ENCODE data around the gene ARFGAP3. TPM values are rescaled to one million over a fixed set of nuclear protein-coding genes. Genes with fewer than 3 reads are reported as not detected.

Gene ARFGAP3
- total RNA-seq, 1 experiment from 2014 or later, result 30.0 TPM

GRCh38 chr22:42814616-42815015, 42.5 kb downstream of the ARFGAP3 start:
- intact Hi-C loops (cut with micrococcal nuclease; ENCODE audit: unreplicated experiment), result no loop called here
- no peak overlapping the region for H3K4me3 ChIP-seq (ENCODE audit: low read depth, low read length, poor library complexity, severe bottlenecking)
- DNase-seq (ENCODE audit: low spot score), result no peak
- peaks cover 9% of the 10 kb centered on the region for H3K36me3 ChIP-seq (ENCODE audit: insufficient read depth, low read length, poor library complexity, severe bottlenecking)
- no peaks in the 10 kb centered on the region for H3K9me3 ChIP-seq (ENCODE audit: low read depth, low read length, poor library complexity, severe bottlenecking)
- no peak for TF ChIP-seq EZH2 (IDR thresholded peaks at IDR 0.05; ENCODE audit: borderline replicate concordance, low read depth, low read length, poor library complexity, severe bottlenecking)
- TF ChIP-seq, protein P1, sequence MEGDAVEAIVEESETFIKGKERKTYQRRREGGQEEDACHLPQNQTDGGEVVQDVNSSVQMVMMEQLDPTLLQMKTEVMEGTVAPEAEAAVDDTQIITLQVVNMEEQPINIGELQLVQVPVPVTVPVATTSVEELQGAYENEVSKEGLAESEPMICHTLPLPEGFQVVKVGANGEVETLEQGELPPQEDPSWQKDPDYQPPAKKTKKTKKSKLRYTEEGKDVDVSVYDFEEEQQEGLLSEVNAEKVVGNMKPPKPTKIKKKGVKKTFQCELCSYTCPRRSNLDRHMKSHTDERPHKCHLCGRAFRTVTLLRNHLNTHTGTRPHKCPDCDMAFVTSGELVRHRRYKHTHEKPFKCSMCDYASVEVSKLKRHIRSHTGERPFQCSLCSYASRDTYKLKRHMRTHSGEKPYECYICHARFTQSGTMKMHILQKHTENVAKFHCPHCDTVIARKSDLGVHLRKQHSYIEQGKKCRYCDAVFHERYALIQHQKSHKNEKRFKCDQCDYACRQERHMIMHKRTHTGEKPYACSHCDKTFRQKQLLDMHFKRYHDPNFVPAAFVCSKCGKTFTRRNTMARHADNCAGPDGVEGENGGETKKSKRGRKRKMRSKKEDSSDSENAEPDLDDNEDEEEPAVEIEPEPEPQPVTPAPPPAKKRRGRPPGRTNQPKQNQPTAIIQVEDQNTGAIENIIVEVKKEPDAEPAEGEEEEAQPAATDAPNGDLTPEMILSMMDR (conservative IDR thresholded peaks at IDR 0.05; ENCODE audit: low read depth, low read length), result no peak
- no peak overlapping the region for H3K27ac ChIP-seq (ENCODE audit: low read depth, low read length, poor library complexity, severe bottlenecking)
- ChIA-PET POLR2A (ENCODE audit: low non-redundant PET) (no interaction called here), CTCF (no interaction called here)
- H3K27me3 ChIP-seq (replicated peaks; ENCODE audit: insufficient read depth, low read depth, low read length, poor library complexity), result no peaks in the 10 kb centered on the region
- no TSS peak for BruUV-seq (replicated peaks)
- no peaks in the 10 kb centered on the region for H3K4me1 ChIP-seq (ENCODE audit: insufficient read depth, low read length, poor library complexity, severe bottlenecking)

DNA sequence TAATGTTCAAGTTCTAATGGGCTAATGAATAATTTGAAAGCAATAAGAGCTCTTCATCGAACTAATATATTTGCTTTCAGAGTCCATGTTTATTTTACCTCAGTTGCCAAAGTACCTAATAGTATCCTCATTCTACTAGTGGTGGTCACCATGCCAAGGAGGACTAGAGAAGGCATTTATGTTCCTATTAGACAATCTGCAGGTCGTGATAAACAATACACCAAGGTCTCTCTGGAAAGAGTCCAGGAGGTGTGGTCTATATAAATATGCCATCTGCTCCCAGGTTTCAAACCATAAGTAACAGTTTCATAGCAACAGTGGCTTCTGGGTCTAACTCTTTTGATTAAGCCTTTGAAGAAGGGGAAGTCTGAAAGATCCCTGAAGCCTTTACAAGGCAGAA, 42.9 kb downstream of the ARFGAP3 start:
- TF ChIP-seq EZH2 (IDR thresholded peaks at IDR 0.05; ENCODE audit: borderline replicate concordance, low read depth, low read length, poor library complexity, severe bottlenecking), result no peak
- TF ChIP-seq, protein P1 (conservative IDR thresholded peaks at IDR 0.05; ENCODE audit: low read depth, low read length), result no peak
- Histone ChIP-seq H3K4me3 (ENCODE audit: low read depth, low read length, poor library complexity, severe bottlenecking) (no peak overlapping the region), H3K27me3 (replicated peaks; ENCODE audit: insufficient read depth, low read depth, low read length, poor library complexity) (no peaks in the 10 kb centered on the region), H3K27ac (ENCODE audit: low read depth, low read length, poor library complexity, severe bottlenecking) (no peak overlapping the region), H3K4me1 (ENCODE audit: insufficient read depth, low read length, poor library complexity, severe bottlenecking) (no peaks in the 10 kb centered on the region), H3K36me3 (ENCODE audit: insufficient read depth, low read length, poor library complexity, severe bottlenecking) (peaks cover 12% of the 10 kb centered on the region), H3K9me3 (ENCODE audit: low read depth, low read length, poor library complexity, severe bottlenecking) (no peaks in the 10 kb centered on the region)
- no peak for DNase-seq (ENCODE audit: low spot score)
- ChIA-PET POLR2A (ENCODE audit: low non-redundant PET) (no interaction called here), CTCF (no interaction called here)
- BruUV-seq (replicated peaks), result no TSS peak
- intact Hi-C loops (cut with micrococcal nuclease; ENCODE audit: unreplicated experiment), result no loop called here

- CTCF ChIA-PET, result interaction anchor here (0.7 kb wide), 1 partner anchor 25 kb away, joined by 3 read pairs; no protein-coding TSS in a partner anchor
- BruUV-seq (replicated peaks), result no TSS peak
Observed at GRCh38 chr22:42813501-42813900, 43.6 kb downstream of the ARFGAP3 start.

DNA sequence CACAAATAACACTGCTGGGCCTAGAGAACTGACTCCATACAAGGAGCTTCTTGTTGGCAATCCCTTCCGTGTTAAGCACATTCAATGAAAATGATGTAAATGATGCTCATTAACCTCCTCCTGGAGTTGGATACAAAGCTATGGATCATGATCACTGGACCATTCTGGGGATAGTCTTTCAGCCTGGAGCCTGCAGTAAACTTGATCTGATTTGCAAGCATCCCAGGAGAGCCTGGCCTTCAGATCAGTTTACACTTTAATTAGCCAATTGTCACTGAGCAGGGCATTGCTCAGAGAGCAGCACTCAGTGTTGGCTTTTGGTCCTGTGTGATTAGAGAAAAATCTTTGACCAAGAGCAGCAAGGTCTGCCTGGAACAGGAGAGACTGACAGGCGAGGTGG, 45.6 kb downstream of the ARFGAP3 start:
- DNase-seq (ENCODE audit: low spot score), result no peak
- Histone ChIP-seq H3K27me3 (replicated peaks; ENCODE audit: insufficient read depth, low read depth, low read length, poor library complexity) (no peaks in the 10 kb centered on the region), H3K9me3 (ENCODE audit: low read depth, low read length, poor library complexity, severe bottlenecking) (no peaks in the 10 kb centered on the region), H3K4me3 (ENCODE audit: low read depth, low read length, poor library complexity, severe bottlenecking) (no peak overlapping the region), H3K27ac (ENCODE audit: low read depth, low read length, poor library complexity, severe bottlenecking) (no peak overlapping the region), H3K4me1 (ENCODE audit: insufficient read depth, low read length, poor library complexity, severe bottlenecking) (no peaks in the 10 kb centered on the region), H3K36me3 (ENCODE audit: insufficient read depth, low read length, poor library complexity, severe bottlenecking) (peaks cover 29% of the 10 kb centered on the region)
- intact Hi-C loops (cut with micrococcal nuclease; ENCODE audit: unreplicated experiment), result no loop called here
- TF ChIP-seq, protein P1 (conservative IDR thresholded peaks at IDR 0.05; ENCODE audit: low read depth, low read length), result no peak
- TF ChIP-seq EZH2 (IDR thresholded peaks at IDR 0.05; ENCODE audit: borderline replicate concordance, low read depth, low read length, poor library complexity, severe bottlenecking), result no peak
- no TSS peak for BruUV-seq (replicated peaks)
- CTCF ChIA-PET, result no interaction called here
- POLR2A ChIA-PET (ENCODE audit: low non-redundant PET), result no interaction called here

More at GRCh38 chr22:42813501-42813900, 43.6 kb downstream of the ARFGAP3 start:
- no peak for TF ChIP-seq EZH2 (IDR thresholded peaks at IDR 0.05; ENCODE audit: borderline replicate concordance, low read depth, low read length, poor library complexity, severe bottlenecking)
- no peak overlapping the region for H3K27ac ChIP-seq (ENCODE audit: low read depth, low read length, poor library complexity, severe bottlenecking)
- H3K27me3 ChIP-seq (replicated peaks; ENCODE audit: insufficient read depth, low read depth, low read length, poor library complexity), result no peaks in the 10 kb centered on the region
- DNase-seq (ENCODE audit: low spot score), result no peak
- H3K9me3 ChIP-seq (ENCODE audit: low read depth, low read length, poor library complexity, severe bottlenecking), result no peaks in the 10 kb centered on the region
- no peaks in the 10 kb centered on the region for H3K4me1 ChIP-seq (ENCODE audit: insufficient read depth, low read length, poor library complexity, severe bottlenecking)
- POLR2A ChIA-PET (ENCODE audit: low non-redundant PET), result no interaction called here
- intact Hi-C loops (cut with micrococcal nuclease; ENCODE audit: unreplicated experiment), result no loop called here
- no peak overlapping the region for H3K4me3 ChIP-seq (ENCODE audit: low read depth, low read length, poor library complexity, severe bottlenecking)
- H3K36me3 ChIP-seq (ENCODE audit: insufficient read depth, low read length, poor library complexity, severe bottlenecking), result peaks cover 17% of the 10 kb centered on the region
